SH-SY5Y (cell line): ENCODE data around the gene CFAP45.

Experiments used
- GATA2 ChIP-seq: IDR thresholded peaks from 2 replicates; pipeline ENCODE4 v1.6.1; 2011; ENCODE audit warnings: mild to moderate bottlenecking, low read depth, low read length
- GATA3 ChIP-seq: IDR thresholded peaks from 2 replicates; pipeline ENCODE4 v1.6.1; 2011; ENCODE audit warnings: low read depth, mild to moderate bottlenecking, low read length, moderate library complexity

GRCh38 chr1:159870704-159871103, 29.3 kb downstream of the CFAP45 start:
- TF ChIP-seq GATA3 (no peak), GATA2 (no peak)
